Breast epithelium (tissue), 4 donors: Measurements from ENCODE around the gene MYOF. TPM values are rescaled to one million over a fixed set of nuclear protein-coding genes. Genes with fewer than 3 reads are reported as not detected.

Source experiments
- DNase-seq, 2 donors: peaks; one replicate each; pipeline ENCODE4 v3.0.0-alpha.2; 2019; ENCODE audit warnings: low spot score in 2 of 2
- H3K27ac ChIP-seq, 2 donors: fragments of 200-600 bp; sonication (generic) in 1 of 2; one replicate each; pipeline ENCODE4 v1.5.1; 2016 to 2019; ENCODE audit warnings: mild to moderate bottlenecking in 1 of 2
- H3K27me3 ChIP-seq, 2 donors: fragments of 200-600 bp; sonication (generic) in 1 of 2; one replicate each; pipeline versions ENCODE4 v1.5.1 to v1.6.0; 2017 to 2019; ENCODE audit warnings: control low read depth in 1 of 2, mild to moderate bottlenecking in 1 of 2
- H3K36me3 ChIP-seq: fragments of 200-600 bp; one replicate; pipeline ENCODE4 v1.5.1; 2019
- H3K4me1 ChIP-seq, 2 donors: fragments of 200-600 bp; sonication (generic); one replicate each; pipeline ENCODE4 v1.5.1; 2016 to 2019; ENCODE audit warnings: control low read depth in 1 of 2
- H3K4me3 ChIP-seq, 3 donors: fragments of 200-600 bp; sonication (generic); 1 replicate in 2 of 3; 2 replicates in 1 of 3; pipeline ENCODE4 v1.5.1; 2016 to 2019; ENCODE audit warnings: mild to moderate bottlenecking in 3 of 3, moderate library complexity in 2 of 3
- H3K9me3 ChIP-seq, 2 donors: fragments of 200-600 bp; sonication (generic) in 1 of 2; one replicate each; pipeline ENCODE4 v1.5.1; 2016 to 2019; ENCODE audit warnings: control low read depth in 1 of 2
- CTCF ChIP-seq, 3 donors: fragments of 450-650 bp; IDR thresholded peaks; one replicate each; pipeline ENCODE4 v1.5.1; 2016 to 2017; ENCODE audit warnings: antibody characterized with exemption in 3 of 3, mild to moderate bottlenecking in 3 of 3, moderate library complexity in 3 of 3
- POLR2A ChIP-seq: fragments of 450-650 bp; IDR thresholded peaks from one replicate; pipeline ENCODE4 v1.6.1; 2016; ENCODE audit warnings: antibody characterized with exemption, mild to moderate bottlenecking, moderate library complexity
- POLR2AphosphoS5 ChIP-seq, 3 donors: sonication (generic); formaldehyde crosslinking; IDR thresholded peaks; one replicate each; pipeline ENCODE4 v1.6.1; 2017; ENCODE audit warnings: antibody characterized with exemption in 3 of 3
- intact Hi-C: fragments of 100-400 bp; cut with DNase I; formaldehyde crosslinking; loops from one replicate; pipeline ENCODE4 v1.15.1; 2023; ENCODE audit warnings: low total_unique reads
- total RNA-seq, 3 donors: library from RNA; depleted of rRNA; stranded (reverse); fragments of >200 nt; gene quantifications; one replicate each; pipeline ENCODE4 v1.1.0, GENCODE V29; 2016

The MYOF gene
- total RNA-seq, 3 donors from 2014 or later: 118 to 131 (median 130) TPM

- TF ChIP-seq POLR2A (no peak), CTCF (IDR thresholded peaks at IDR 0.05) (no peak), POLR2AphosphoS5 (IDR thresholded peaks at IDR 0.05) (no peak)
- Histone ChIP-seq H3K4me1 (peaks cover 0 to 4% of the 10 kb centered on the region in 2 donors), H3K9me3 (no peaks in the 10 kb centered on the region), H3K4me3 (no peak overlapping the region), H3K36me3 (no peaks in the 10 kb centered on the region), H3K27ac (no peak overlapping the region), H3K27me3 (no peaks in the 10 kb centered on the region)
- no peak for DNase-seq
- intact Hi-C loops: no loop called here
These were observed 11.0 kb upstream of the MYOF start for GRCh38 chr10:93493162-93493561.

DNA sequence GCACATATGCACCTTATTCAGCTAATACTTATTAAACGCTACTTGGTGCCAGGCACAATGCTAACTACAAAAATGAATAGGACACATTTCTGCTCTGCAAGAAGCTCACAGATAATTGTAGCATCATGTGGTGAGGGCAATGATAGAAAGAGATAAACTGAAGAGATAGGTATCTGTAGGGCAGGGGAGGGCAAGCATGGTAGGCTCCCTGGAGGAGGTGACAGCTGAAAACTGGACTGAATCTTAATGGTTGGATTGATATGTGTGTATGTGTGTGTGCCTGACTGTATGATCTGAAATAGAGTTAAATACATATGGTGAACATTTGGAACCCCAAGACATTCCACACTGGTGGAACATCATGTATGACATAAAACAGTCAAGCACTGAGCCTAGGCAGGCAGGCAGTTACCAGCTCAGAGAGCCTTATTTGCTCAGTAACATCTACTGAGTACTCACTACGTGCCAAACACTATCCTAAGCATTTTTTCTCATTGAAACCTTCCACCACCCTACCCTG is 9.5 kb upstream of the MYOF start:
- intact Hi-C loops: no loop called here

DNA sequence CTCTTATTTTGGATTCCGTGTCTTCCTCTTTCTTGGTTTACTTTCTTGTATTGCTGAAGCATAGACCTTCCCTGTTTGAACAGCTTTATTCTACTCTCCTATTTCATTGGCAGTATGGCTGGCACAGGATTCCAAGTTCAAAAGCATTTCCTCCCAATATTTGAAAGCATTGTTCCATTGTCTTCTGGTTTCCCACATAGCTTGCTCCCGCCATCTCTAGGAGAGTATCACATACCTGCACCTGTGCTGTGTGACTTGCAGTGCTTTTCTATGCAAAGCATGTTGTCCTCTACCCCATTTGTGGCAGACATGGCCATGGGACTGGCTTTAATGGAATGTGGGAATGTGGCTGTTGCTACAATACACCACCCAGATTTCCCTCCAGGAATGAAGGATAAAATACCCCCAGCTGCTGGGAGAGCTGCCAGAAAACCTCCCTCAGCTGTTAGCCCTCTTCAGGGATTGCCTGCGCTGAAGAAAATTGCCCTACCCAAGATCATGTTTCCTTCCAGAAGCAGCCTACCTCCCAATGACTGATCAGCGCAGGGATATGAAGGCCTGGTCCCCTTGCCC is 6.9 kb upstream of the MYOF start:
- no peak for DNase-seq
- Histone ChIP-seq H3K4me1 (no peaks in the 10 kb centered on the region), H3K36me3 (no peaks in the 10 kb centered on the region), H3K4me3 (no peak overlapping the region), H3K27ac (no peak overlapping the region), H3K27me3 (no peaks in the 10 kb centered on the region), H3K9me3 (no peaks in the 10 kb centered on the region)
- TF ChIP-seq POLR2A (no peak), CTCF (IDR thresholded peaks at IDR 0.05) (no peak), POLR2AphosphoS5 (IDR thresholded peaks at IDR 0.05) (no peak)
- intact Hi-C loops: no loop called here

More for the DNA sequence above, 9.5 kb upstream of the MYOF start:
- no peak for DNase-seq
- peaks cover 0 to under 1% of the 10 kb centered on the region in 2 donors for H3K4me1 ChIP-seq
- H3K36me3 ChIP-seq: no peaks in the 10 kb centered on the region
- no peak overlapping the region for H3K27ac ChIP-seq
- TF ChIP-seq CTCF (IDR thresholded peaks at IDR 0.05) (no peak), POLR2A (no peak), POLR2AphosphoS5 (IDR thresholded peaks at IDR 0.05) (no peak)
- no peaks in the 10 kb centered on the region for H3K27me3 ChIP-seq
- no peak overlapping the region for H3K4me3 ChIP-seq
- H3K9me3 ChIP-seq: no peaks in the 10 kb centered on the region

- H3K27ac ChIP-seq: no peak overlapping the region
- no peak for DNase-seq
- no peaks in the 10 kb centered on the region for H3K4me1 ChIP-seq
- intact Hi-C loops: no loop called here
- no peaks in the 10 kb centered on the region for H3K9me3 ChIP-seq
- no peaks in the 10 kb centered on the region for H3K36me3 ChIP-seq
- TF ChIP-seq POLR2A (no peak), POLR2AphosphoS5 (IDR thresholded peaks at IDR 0.05) (no peak), CTCF (IDR thresholded peaks at IDR 0.05) (no peak)
- no peak overlapping the region for H3K4me3 ChIP-seq
- H3K27me3 ChIP-seq: no peaks in the 10 kb centered on the region
These were observed 3.6 kb upstream of the MYOF start for GRCh38 chr10:93485690-93486089.

DNA sequence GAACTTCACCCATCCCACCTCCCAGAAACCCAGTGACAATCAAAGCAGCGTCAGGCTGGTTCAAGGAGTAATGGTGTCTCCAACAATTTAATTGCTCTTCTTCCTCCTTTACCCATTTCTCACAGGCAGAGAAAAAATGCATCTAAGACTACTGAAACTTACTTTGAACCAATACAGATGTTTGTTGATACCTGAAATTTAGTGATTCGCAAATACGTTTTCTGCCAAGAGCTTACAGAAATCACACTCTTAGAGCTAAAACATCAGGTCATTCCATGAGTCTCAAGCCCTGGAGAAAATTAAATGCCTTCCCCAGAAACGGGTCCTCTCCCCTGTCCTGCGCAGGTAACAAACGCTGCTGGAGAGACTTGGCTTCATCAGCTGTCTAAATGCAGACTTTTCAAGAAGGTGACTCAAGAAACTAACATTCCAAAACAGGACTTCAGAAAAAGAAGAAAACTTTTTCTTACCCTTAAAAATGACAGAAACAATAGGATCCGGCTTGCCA is 443 bp downstream of the MYOF start:
- no peaks in the 10 kb centered on the region for H3K9me3 ChIP-seq
- H3K27me3 ChIP-seq: no peaks in the 10 kb centered on the region
- H3K27ac ChIP-seq: peak overlapping the region; percentile 87 to 97
- no peaks in the 10 kb centered on the region for H3K36me3 ChIP-seq
- TF ChIP-seq POLR2AphosphoS5 (IDR thresholded peaks at IDR 0.05) (no peak), POLR2A (no peak), CTCF (IDR thresholded peaks at IDR 0.05) (no peak)
- peak overlapping the region; percentile 52 to 66 (median 65) for H3K4me3 ChIP-seq
- intact Hi-C loops: loop anchor here (2.0 to 5.0 kb wide), 2 partner anchors 44 to 105 kb away; no protein-coding TSS in a partner anchor
- DNase-seq: no peak
- peaks cover 0 to 9% of the 10 kb centered on the region in 2 donors for H3K4me1 ChIP-seq
